HepG2 (cell line): Measurements from ENCODE around the gene ATP9B. TPM values are rescaled to one million over a fixed set of nuclear protein-coding genes. Genes with fewer than 3 reads are reported as not detected.

Experiments used
- ATAC-seq: fragments of 200-7000 bp; cut with Tn5 transposase; 3 replicates; pipeline ENCODE4 v1.9.1; 2020; ENCODE audit warnings: mild to moderate bottlenecking, moderate library complexity
- BruUV-seq: library from RNA; stranded (reverse); fragments of 400-500 nt; replicated peaks from 2 replicates; lab custom pipeline; 2021; lab: Mats Ljungman, UMichigan
- CTCF ChIA-PET: fragments of 300-600 bp; formaldehyde crosslinking; extraction: SDS; loops from one replicate; lab custom pipeline; 2021; ENCODE audit warnings: low total read pairs, inconsistent platforms, low intra/inter-chr PET ratio; lab: Yijun Ruan, JAX
- POLR2A ChIA-PET: fragments of 350-600 bp; sonication (Branson Sonifier 250); formaldehyde crosslinking; loops from one replicate; lab custom pipeline; 2020; ENCODE audit warnings: antibody characterized with exemption, inconsistent platforms; lab: Yijun Ruan, JAX
- DNase-seq: peaks from one replicate; pipeline ENCODE4 v3.0.0-alpha.2; 2015; ENCODE audit warnings: low spot score
- FAIRE-seq: peaks from 3 replicates; lab custom pipeline; 2011; peaks lifted over from hg19 to GRCh38; lab: Jason Lieb, UNC
- H2AFZ ChIP-seq: one replicate; pipeline ENCODE4 v1.6.1; 2011; ENCODE audit warnings: low read length, inconsistent platforms
- H3K27ac ChIP-seq: fragments of 300-600 bp; 3 replicates; pipeline ENCODE4 v1.8.0; 2011; ENCODE audit warnings: mixed run types, mild to moderate bottlenecking, mixed read lengths, low read length, inconsistent platforms; ENCODE audit not compliant: insufficient read depth; ENCODE audit errors: extremely low read length
- H3K27me3 ChIP-seq, 2 experiments: fragments of 200-600 bp in 1 of 2; 2 replicates in 1 of 2; 3 replicates in 1 of 2; pipeline versions ENCODE4 v1.6.0 to v1.8.0; 2011; ENCODE audit warnings: low read length in 2 of 2, mild to moderate bottlenecking in 2 of 2, moderate library complexity in 2 of 2, inconsistent platforms in 1 of 2; ENCODE audit not compliant: insufficient read depth in 2 of 2, control insufficient read depth in 1 of 2
- H3K36me3 ChIP-seq, 2 experiments: fragments of 200-600 bp in 1 of 2; replicated peaks in 1 of 2; 2 replicates in 1 of 2; 3 replicates in 1 of 2; pipeline versions ENCODE4 v1.5.1 to v1.8.0; 2011; ENCODE audit warnings: low read length in 2 of 2, inconsistent platforms in 1 of 2; ENCODE audit not compliant: insufficient read depth in 2 of 2, control insufficient read depth in 1 of 2
- H3K4me1 ChIP-seq: 2 replicates; pipeline ENCODE4 v1.5.1; 2012; ENCODE audit warnings: low read length, inconsistent platforms; ENCODE audit not compliant: insufficient read depth
- H3K4me2 ChIP-seq: 2 replicates; pipeline ENCODE4 v1.6.0; 2011; ENCODE audit warnings: low read depth, low read length, inconsistent platforms
- H3K4me3 ChIP-seq, 3 experiments: fragments of 200-600 bp in 1 of 3; sonication (generic), shearing (Covaris generic) in 1 of 3; replicated peaks in 1 of 3; 2 replicates each; pipeline ENCODE4 v1.5.1; 2011 to 2016; ENCODE audit warnings: low read length in 3 of 3, inconsistent platforms in 2 of 3, low read depth in 2 of 3, mild to moderate bottlenecking in 2 of 3, control low read depth in 1 of 3, mixed read lengths in 1 of 3; ENCODE audit not compliant: insufficient read depth in 1 of 3
- H3K79me2 ChIP-seq: one replicate; pipeline ENCODE4 v1.6.1; 2011; ENCODE audit warnings: low read length, inconsistent platforms; ENCODE audit not compliant: insufficient read depth
- H3K9ac ChIP-seq: 2 replicates; pipeline ENCODE4 v1.6.0; 2011; ENCODE audit warnings: mild to moderate bottlenecking, low read depth, low read length, inconsistent platforms; ENCODE audit not compliant: insufficient read depth
- H3K9me3 ChIP-seq: 2 replicates; pipeline ENCODE4 v1.5.1; 2012; ENCODE audit warnings: mild to moderate bottlenecking, low read length
- H4K20me1 ChIP-seq: 2 replicates; pipeline ENCODE4 v1.6.0; 2011; ENCODE audit warnings: inconsistent platforms, mild to moderate bottlenecking, low read length, moderate library complexity; ENCODE audit not compliant: insufficient read depth
- ATF7-NPFF ChIP-seq: sonication (generic); formaldehyde crosslinking; IDR thresholded peaks from 2 replicates; pipeline ENCODE4 v1.8.1; 2023; ENCODE audit warnings: mild to moderate bottlenecking, low read depth, missing genetic modification reagents, moderate library complexity
- SOX13 ChIP-seq, 3 experiments: fragments of 450-650 bp in 1 of 3; sonication (generic) in 1 of 3; formaldehyde crosslinking in 1 of 3; IDR thresholded peaks in 2 of 3; conservative IDR thresholded peaks in 1 of 3; 2 replicates each; pipeline versions ENCODE4 v1.5.0 to v1.6.1; 2016 to 2020; ENCODE audit warnings: antibody characterized with exemption in 1 of 3, mild to moderate bottlenecking in 1 of 3, missing compliant biosample characterization in 1 of 3, missing genetic modification reagents in 1 of 3, moderate library complexity in 1 of 3
- YY1 ChIP-seq: IDR thresholded peaks from 2 replicates; pipeline ENCODE4 v1.6.1; 2011; ENCODE audit warnings: low read length, low read depth, moderate library complexity, mild to moderate bottlenecking; ENCODE audit not compliant: insufficient read depth, insufficient replicate concordance
- ZNF138 ChIP-seq: sonication (generic); formaldehyde crosslinking; IDR thresholded peaks from 2 replicates; pipeline ENCODE4 v1.5.0; 2020; ENCODE audit warnings: mild to moderate bottlenecking, low read depth, missing genetic modification reagents
- ZNF724P ChIP-seq: sonication (generic); formaldehyde crosslinking; IDR thresholded peaks from 2 replicates; pipeline ENCODE4 v1.8.0; 2022; ENCODE audit warnings: missing genetic modification reagents, borderline replicate concordance
- WGBS: methylation state at CpG from one replicate; pipeline ENCODE4 v1.1.6; 2017; ENCODE audit warnings: low lambda C conversion rate; 5-methylcytosine and 5-hydroxymethylcytosine counted together
- in situ Hi-C: cut with HindIII; loops from 2 replicates; pipeline ENCODE4 v1.10.0; 2017; ENCODE audit warnings: low pct_unique_long_range_greater_than_20kb; ENCODE audit not compliant: extremely low pct_ligation_motif_present
- intact Hi-C: fragments of 100-400 bp; cut with micrococcal nuclease; formaldehyde crosslinking; loops from one replicate; pipeline ENCODE4 v1.10.0; 2022; ENCODE audit not compliant: unreplicated experiment
- polyA plus RNA-seq, 8 experiments: library from polyadenylated mRNA; depleted of rRNA in 3 of 8; stranded (reverse) in 7 of 8; unstranded in 1 of 8; fragments of >200 nt; fragmentation: Illumina TruSeq in 4 of 8; extraction: Trizol in 4 of 8; gene quantifications; 2 replicates each; pipeline versions ENCODE4 v1.2.1 to v1.2.3, GENCODE V29; 2011 to 2016; ENCODE audit warnings: low read depth in 4 of 8, missing spikeins in 1 of 8, mixed read lengths in 1 of 8; ENCODE audit not compliant: insufficient read depth in 1 of 8
- total RNA-seq, 5 experiments: library from RNA; depleted of rRNA; stranded (reverse); fragments of >200 nt; fragmentation: Illumina TruSeq; extraction: Trizol; gene quantifications; 2 replicates each; pipeline ENCODE4 v1.2.3, GENCODE V29; 2016; ENCODE audit warnings: low read depth in 1 of 5
- TF ChIP-seq, protein P1 (sequence below): sonication (generic); formaldehyde crosslinking; IDR thresholded peaks from 2 replicates; pipeline ENCODE4 v1.9.0; 2022; ENCODE audit warnings: missing genetic modification reagents, mild to moderate bottlenecking, borderline replicate concordance
- TF ChIP-seq, protein P2 (sequence below): sonication (generic); formaldehyde crosslinking; IDR thresholded peaks from 2 replicates; pipeline ENCODE4 v1.5.1; 2020; ENCODE audit warnings: mild to moderate bottlenecking, moderate library complexity, missing genetic modification reagents
- TF ChIP-seq, protein P3 (sequence below): sonication (generic); formaldehyde crosslinking; IDR thresholded peaks from 2 replicates; pipeline ENCODE4 v1.5.0; 2020; ENCODE audit warnings: missing genetic modification reagents
- TF ChIP-seq, protein P4 (sequence below): sonication (generic); formaldehyde crosslinking; IDR thresholded peaks from 2 replicates; pipeline ENCODE4 v1.5.0; 2020; ENCODE audit warnings: missing genetic modification reagents

ATP9B gene
- total and polyA plus RNA-seq, 2 of the 13 experiments (the other 11 are each of a cell fraction or from before 2014, with no cell fraction given), result 10.8 to 11.3 TPM

DNA sequence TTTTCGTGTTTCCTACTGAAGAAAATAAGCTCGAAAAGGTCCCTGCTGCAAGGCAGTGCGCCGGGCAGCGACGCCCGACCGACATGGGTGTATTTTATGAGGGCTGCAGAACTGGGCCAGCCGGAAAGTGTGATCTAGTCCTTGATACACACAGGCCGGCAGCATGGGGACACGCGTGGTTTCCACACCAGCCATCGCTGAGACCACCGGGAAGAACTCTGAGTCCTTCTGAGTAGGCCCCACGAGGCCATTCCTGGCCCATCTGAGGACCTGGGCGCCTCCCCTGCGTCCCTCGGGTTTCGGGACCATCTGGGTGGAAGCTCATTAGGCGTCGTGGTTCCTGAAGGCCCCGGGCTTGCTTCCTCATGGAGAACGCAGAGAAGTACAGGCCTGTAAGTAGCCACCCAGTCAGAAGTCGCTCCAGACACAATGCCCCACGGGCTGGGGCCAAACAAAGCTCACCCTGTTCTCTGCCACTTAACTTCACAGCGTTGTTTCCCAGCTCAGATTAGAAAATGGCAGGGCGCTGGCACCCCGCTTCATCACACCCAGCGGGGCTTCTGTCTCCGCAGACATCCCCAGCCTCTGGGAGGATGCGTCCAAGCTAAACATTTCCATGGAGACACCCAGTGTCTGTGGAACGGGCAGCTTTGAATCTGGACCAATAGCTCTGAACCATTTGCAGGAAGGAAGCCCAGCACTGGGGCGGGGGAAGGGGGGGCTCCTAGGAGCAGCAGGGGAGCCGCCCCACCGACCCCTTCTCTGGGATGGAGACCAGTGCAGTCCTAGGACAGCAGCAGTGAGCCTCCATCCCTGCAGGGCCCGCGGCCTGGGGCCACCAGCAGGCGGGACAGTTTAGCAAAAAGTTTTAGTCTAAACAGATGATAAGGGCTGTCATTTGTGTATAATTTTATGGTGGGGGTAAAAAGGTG lies 328.9 kb downstream of the ATP9B start:
- Histone ChIP-seq H4K20me1 (peaks cover 2% of the 10 kb centered on the region; the same call in 1 of the 2 replicates), H3K4me3 (no peak overlapping the region), H2AFZ (no peak overlapping the region), H3K27me3 (peaks cover 17 to 67% of the 10 kb centered on the region in 2 experiments), H3K4me2 (no peak overlapping the region; the same call in 1 of the 2 replicates), H3K4me1 (no peaks in the 10 kb centered on the region), H3K9ac (no peak overlapping the region), H3K36me3 (no peaks in the 10 kb centered on the region), H3K79me2 (no peaks in the 10 kb centered on the region), H3K27ac (no peak overlapping the region), H3K9me3 (no peaks in the 10 kb centered on the region)
- 8% methylated on average over 10 of the region's 38 CpGs for WGBS
- DNase-seq, result no peak
- BruUV-seq, result no TSS peak
- TF ChIP-seq, protein P1, sequence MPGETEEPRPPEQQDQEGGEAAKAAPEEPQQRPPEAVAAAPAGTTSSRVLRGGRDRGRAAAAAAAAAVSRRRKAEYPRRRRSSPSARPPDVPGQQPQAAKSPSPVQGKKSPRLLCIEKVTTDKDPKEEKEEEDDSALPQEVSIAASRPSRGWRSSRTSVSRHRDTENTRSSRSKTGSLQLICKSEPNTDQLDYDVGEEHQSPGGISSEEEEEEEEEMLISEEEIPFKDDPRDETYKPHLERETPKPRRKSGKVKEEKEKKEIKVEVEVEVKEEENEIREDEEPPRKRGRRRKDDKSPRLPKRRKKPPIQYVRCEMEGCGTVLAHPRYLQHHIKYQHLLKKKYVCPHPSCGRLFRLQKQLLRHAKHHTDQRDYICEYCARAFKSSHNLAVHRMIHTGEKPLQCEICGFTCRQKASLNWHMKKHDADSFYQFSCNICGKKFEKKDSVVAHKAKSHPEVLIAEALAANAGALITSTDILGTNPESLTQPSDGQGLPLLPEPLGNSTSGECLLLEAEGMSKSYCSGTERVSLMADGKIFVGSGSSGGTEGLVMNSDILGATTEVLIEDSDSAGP (CRISPR knock-in tag), result no peak
- TF ChIP-seq, protein P2, sequence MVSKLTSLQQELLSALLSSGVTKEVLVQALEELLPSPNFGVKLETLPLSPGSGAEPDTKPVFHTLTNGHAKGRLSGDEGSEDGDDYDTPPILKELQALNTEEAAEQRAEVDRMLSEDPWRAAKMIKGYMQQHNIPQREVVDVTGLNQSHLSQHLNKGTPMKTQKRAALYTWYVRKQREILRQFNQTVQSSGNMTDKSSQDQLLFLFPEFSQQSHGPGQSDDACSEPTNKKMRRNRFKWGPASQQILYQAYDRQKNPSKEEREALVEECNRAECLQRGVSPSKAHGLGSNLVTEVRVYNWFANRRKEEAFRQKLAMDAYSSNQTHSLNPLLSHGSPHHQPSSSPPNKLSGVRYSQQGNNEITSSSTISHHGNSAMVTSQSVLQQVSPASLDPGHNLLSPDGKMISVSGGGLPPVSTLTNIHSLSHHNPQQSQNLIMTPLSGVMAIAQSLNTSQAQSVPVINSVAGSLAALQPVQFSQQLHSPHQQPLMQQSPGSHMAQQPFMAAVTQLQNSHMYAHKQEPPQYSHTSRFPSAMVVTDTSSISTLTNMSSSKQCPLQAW, result no peak
- TF ChIP-seq ZNF724P (CRISPR knock-in tag) (no peak), SOX13 (IDR thresholded peaks at IDR 0.05) (no peak), SOX13 (CRISPR knock-in tag; conservative IDR thresholded peaks at IDR 0.05 in 1 of 2, IDR thresholded peaks at IDR 0.05 in 1 of 2) (no peak), ATF7-NPFF (CRISPR knock-in tag) (no peak), ZNF138 (no peak), YY1 (no peak)
- TF ChIP-seq, protein P3, sequence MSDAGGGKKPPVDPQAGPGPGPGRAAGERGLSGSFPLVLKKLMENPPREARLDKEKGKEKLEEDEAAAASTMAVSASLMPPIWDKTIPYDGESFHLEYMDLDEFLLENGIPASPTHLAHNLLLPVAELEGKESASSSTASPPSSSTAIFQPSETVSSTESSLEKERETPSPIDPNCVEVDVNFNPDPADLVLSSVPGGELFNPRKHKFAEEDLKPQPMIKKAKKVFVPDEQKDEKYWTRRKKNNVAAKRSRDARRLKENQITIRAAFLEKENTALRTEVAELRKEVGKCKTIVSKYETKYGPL (CRISPR knock-in tag), result no peak
- TF ChIP-seq, protein P4, sequence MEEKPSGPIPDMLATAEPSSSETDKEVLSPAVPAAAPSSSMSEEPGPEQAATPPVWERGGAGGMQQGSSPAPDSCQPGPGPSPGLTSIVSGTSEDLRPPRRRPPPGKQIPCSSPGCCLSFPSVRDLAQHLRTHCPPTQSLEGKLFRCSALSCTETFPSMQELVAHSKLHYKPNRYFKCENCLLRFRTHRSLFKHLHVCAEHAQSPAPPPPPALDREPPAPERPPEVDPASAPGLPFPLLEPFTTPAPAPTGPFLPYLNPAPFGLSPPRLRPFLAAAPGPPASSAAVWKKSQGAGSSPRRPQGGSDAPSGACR (CRISPR knock-in tag), result no peak
- ATAC-seq, result no peak
- intact Hi-C loops, result no loop called here
- in situ Hi-C loops, result no loop called here
- FAIRE-seq, result no peak
- CTCF ChIA-PET, result no interaction called here
- POLR2A ChIA-PET, result no interaction called here
